Pons (tissue), 1 donor: Measurements from ENCODE around the gene CD300LF.

Source experiments
- DNase-seq: peaks from one replicate; pipeline ENCODE4 v3.0.0-alpha.2; 2016; ENCODE audit warnings: low spot score

Gene CD300LF

DNA sequence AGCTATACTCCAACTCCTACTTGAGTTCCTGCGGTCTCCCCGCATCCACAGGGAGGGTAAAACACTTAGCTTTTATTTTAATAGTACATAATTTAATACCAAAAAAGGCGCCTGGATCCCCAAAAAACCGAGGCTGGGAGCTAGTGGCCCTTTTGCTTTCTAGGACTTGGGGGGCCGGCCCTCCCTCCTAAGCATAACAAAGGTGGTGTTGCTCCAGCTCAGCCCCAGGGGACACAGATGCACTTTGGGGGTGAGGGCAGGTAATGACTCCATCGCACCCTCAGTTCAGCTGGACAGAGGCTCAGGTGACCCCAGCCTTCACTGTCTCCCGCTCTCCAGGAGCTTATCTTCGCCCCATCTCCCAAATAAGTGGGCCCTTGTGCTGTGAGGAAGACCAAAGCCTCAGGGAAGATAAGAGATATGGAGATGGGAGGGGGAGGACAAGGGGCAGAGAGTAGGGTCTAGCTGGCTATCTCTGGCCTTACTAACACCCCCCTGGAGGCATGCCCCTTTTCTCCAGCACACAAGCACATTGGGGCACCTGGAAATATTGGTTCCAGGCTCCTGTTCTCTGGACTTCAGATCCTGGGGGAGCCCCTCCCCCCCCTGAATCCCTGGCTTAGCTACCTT is 32.9 kb upstream of the CD300LF start:
- no peak for DNase-seq

DNA sequence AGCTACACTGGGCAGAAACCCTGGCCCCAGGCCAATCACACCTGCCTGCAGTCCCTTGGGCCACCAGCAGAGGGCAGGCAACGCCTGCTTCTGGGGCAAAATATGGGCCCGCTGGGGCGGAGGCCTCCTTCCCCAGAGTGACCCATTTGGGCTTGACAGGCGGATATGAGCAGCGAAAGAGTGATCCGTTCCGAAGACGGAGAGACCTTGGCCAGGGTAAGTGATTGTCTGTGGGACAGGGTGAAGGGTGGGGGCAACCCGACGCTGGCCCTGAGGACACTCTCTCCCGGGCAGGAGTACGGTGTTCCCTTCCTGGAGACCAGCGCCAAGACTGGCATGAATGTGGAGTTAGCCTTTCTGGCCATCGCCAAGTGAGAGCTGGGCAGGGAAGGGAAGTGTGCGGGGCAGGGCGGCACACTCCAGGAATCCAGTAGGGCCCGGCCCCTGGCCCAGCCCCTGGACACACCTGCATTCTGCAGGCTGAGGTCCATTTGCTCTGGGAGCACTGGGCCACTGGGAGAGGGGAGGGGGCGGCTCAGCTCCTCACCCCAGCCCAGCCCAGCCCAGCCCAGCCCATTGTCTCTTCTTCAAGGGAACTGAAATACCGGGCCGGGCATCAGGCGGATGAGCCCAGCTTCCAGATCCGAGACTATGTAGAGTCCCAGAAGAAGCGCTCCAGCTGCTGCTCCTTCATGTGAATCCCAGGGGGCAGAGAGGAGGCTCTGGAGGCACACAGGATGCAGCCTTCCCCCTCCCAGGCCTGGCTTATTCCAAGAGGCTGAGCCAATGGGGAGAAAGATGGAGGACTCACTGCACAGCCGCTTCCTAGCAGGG is 32.2 kb upstream of the CD300LF start:
- peak; percentile 74 for DNase-seq

DNA sequence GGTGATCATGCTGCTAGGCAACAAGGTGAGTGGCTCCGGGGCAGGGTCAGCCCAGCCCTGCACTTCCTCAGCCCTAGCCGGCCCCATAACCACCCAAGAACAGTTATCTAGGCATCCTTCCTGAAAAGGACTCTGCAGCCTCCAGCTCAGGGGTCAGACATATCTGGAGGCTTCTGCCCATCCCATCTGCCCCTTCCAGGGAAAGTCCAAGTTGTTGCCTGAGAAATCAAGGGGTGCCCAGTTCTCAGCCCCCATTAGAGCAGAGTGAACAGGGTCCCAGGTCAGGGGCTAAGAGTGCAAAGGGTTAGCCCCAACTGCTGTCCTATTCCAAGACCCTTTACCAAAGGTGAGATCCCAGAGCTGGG is 31.6 kb upstream of the CD300LF start:
- no peak for DNase-seq

DNA sequence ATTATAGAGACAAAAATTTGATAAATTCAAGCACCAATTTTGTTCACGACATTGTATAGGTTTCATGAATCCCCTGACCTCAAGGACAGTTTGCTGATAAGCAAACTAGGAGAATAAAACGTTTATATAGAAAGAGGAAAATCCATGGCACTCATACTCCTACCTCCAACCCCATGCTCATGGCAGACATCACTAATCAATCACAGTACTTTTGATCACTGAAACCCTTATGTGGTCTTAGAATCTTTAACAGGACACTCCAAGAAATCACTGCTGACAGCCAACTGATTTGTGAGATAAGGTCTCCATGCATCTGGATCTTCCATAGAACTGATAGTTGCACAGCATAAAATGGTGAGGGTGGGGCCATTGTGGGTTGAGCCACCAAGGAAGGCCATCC is 31.0 kb upstream of the CD300LF start:
- no peak for DNase-seq

DNA sequence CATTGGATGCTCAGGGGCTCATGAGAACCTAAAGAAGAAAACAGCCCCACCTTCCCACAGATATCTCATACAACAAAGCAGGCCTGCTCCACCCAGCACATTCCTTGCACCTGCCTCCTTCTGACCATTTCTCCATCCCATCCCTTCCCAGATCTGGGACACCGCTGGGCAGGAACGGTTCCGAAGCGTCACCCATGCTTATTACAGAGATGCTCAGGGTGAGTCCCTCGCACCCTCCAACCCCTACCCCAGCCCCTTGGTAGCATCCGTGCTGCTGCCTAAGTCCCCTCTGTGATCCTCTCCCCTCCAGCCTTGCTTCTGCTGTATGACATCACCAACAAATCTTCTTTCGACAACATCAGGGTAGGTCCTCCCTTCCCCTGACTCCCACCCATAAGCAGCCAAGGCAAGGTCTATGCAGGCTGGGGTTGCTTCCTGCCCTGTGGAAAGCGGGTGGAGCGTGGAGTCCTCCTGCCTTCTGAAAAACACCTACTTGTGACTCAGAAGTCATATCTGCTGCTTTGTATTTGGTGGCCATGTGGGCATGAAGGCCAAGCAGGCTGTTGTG is 30.3 kb upstream of the CD300LF start:
- no peak for DNase-seq

DNA sequence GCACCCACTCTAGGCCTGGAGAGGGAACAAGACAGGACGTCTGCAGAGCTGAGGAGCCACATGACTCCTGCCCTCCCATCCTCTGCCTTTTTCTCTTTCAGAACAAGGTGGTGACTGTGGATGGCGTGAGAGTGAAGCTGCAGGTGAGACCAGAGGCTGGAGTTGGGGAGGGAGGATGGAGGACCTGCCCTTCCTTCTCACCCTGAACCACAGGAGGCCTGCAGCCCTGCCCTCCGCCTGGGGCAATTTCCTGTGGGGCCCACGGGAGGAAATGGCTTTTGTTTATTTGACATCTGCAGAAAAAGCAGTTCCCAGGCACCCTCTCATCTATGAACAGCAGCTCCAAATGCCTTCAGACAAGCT is 29.4 kb upstream of the CD300LF start:
- DNase-seq: no peak

DNA sequence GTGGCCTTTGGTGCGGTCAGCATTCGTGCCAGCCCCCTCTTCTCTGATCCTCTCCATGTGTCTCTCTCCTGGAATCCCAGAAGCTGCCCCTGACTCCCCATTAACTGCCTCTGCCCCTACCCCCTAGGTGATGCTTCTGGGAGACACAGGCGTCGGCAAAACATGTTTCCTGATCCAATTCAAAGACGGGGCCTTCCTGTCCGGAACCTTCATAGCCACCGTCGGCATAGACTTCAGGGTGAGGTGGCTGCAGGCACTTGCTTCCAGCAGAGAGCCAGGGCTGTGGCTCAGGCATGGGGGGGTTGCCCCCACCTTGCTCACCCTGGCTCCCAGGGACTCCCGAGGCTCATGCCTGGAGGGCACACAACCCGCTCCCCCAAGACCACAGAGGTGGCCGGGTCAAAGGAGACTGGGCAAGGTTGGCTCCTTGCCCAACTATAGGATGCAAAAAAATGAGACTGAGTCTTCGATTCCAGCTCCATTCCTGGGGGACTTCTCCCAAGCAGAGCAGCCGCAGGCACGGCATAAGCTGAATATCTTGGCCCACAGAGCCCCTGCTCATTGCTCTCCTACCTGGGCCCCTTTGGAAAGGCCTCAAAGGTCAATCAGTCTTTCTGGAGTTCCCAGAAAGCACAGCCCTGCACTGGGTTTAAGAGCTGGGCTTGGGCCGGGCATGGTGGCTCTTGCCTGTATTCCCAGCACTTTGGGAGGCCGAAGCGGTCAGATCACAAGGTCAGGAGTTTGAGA is 28.1 kb upstream of the CD300LF start:
- no peak for DNase-seq

DNA sequence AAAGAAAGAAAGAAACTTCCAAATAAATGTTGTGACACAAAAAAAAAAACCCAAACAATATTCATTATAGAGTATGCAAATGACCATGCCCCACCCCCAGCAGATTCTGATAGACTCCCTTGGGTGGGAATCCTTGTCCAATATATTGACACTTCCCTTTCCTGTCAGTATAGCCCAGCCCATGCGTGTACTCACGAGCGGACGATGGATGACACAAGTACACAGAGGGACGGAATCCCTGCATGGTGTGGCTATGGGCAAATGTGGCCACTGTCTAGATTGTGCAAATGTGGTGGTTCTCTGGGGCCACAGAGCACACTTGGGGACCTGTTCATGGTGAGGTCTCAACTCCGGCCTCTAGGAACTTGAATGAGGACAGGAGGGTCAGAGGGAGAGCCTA is 27.4 kb upstream of the CD300LF start:
- DNase-seq: no peak

DNA sequence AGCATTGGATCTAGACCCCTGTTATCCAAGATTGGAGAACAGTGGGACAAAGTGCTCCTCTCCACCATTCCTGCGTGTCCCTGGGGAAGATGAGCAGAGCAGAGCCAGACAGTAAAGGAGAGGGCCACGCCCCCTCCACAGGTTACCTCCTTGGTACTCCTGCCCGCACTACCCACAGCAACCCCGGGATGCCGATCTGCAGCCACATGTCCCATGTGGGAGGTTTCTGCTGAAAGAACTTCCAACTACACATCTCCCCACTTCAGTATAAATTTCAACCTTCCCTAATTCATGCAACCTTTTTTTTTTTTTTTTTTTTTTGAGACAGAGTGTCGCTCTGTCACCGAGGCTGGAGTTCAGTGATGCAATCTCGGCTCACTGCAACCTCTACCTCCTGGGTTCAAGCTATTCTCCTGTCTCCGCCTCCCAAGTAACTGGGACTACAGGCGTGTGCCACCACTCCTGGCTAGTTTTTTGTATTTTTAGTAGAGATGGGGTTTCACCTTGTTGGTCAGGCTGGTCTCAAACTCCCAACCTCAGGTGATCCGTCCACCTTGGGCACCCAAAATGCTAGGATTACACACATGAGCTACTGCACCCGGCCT is 26.6 kb upstream of the CD300LF start:
- DNase-seq: no peak

DNA sequence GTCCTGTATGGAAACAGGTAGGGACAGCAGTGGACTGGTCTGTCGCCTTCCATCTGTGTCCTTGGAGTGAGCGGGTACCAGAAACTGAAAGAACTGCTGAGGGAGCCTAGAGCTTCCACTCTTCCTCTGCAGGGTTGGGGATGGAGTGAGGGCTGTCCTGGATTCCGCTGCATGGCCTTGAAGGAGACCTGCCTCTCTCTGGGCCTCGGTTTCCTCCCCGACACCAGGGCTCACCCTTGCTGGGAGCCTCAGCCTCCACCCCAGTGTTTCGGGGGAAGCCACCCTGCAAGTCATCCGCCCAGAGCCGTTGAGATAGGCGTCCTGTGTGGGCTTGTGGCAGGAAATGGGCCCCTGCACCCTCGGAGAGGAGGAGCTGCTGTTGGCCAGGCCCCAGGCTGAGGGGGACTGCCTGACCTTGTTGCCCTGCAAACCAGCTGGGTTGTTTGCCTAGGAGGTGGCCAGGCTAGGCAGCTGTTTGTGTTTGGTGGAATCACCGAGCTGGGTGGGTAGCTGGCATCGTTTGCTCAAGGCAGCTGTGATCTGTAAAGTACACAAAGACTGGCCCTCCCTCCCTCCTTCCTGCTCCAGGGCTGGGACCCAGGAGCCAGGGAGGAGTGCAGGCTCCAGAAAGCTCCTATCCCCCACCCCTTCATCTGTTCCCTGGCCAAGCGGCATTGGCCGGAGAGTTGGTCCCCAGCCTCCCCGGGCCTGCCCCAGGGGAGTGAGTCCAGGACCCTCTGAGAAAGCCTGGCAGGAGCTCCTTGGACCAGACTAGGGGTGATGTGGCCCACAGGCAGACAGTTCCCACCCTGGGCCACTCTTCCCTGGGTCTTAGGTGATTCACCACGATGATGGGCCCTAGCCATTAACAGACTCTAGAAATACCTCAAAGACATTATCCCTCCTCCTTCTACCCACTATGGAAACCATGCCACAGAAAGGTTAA is 25.6 kb upstream of the CD300LF start:
- DNase-seq: no peak

DNA sequence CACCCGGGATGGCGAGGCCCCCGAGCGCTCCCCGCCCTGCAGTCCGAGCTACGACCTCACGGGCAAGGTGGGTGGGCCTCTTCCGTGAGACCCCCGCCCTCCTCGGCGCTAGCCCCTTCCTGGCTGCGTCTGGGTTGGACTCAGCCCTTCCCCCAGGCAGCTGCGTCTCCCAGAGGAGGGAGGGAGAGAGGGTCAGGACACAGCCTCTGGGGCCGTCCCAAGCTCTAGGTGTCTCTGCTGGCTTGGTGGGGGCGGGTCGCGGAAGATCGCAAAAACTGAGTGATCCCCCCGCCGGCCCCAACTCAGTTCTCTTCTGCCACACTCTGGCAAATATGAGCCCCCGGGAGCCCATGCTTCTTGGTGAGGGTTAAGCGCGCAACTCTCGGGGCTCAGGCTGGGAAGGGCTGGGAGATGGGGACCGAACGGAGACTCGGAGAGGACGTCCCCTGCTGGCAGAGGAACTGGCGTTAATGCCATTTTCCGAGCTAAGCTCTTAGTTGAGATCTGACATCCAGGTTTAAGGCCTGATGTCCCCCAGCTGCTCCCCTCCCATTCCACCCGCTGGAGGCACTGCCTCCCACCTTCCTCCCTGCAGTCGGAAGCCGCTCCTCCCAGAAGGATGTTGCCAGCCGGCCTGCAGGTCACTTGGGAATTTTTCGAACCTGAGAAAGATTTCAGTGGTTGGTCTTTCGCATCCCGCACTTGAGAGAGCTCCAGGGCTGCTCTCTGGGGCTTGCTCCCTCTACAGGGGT is 24.8 kb upstream of the CD300LF start:
- DNase-seq: no peak

DNA sequence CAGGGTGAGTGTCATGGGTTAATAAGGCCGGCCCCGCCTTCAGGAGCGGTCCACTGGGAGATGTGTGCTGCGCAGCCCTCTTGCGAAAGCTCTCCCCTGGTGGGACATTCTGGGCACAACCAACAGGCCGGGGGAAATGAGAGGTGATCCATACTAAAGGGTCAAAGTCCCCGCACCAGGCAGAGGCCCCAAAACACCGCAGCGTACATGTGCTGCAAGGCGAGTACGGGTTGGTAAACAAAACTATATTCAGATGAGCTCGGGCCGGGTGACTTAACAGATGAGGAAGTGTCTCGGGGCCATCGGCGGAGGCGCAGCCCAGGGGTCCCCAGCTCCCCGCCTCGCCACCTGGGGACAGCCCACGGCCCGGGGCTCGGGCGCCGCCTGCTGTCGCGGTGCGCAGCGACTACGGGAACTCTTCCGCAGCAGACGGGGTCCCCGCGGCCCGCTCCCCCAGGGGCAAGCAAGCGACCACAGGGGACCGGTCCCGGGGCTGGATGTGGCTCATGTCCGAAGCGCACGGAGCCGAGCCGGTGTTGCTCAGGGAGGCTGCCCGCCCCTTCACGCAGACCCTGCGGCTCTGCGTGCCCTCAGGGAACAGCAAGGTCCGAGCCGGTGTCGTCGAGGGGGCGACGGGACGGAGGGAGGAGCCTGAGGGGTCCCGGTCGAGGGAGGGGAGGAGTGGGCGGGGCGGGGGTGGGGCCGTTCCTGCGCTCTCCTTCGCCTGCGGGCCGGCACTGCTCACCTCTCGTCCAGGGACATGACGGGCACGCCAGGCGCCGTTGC is 24.0 kb upstream of the CD300LF start, which contains the start of gene RAB37:
TSS of gene RAB37 (plus strand) at position 744 of the 786 bp plus-strand sequence. CDS start at position 761, 17 bp downstream.
- no peak for DNase-seq

DNA sequence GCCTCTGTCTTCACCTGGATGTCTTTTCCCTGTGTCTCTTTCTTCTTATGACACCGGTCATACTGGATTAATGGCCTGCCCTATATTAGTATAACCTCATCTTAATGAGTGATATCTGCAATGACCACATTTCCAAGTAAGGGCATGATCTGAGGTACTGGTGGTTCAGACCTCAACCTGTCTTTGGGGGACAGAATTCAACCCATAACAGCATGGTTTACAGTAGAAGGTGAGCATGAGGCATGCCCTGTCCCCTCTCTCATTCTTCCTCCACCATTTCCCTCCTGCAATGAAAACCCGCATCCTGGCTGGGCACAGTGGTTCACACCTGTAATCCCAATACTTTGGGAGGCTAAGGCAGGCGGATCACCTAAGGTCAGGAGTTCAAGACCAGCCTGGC is 21.5 kb upstream of the CD300LF start:
- no peak for DNase-seq

DNA sequence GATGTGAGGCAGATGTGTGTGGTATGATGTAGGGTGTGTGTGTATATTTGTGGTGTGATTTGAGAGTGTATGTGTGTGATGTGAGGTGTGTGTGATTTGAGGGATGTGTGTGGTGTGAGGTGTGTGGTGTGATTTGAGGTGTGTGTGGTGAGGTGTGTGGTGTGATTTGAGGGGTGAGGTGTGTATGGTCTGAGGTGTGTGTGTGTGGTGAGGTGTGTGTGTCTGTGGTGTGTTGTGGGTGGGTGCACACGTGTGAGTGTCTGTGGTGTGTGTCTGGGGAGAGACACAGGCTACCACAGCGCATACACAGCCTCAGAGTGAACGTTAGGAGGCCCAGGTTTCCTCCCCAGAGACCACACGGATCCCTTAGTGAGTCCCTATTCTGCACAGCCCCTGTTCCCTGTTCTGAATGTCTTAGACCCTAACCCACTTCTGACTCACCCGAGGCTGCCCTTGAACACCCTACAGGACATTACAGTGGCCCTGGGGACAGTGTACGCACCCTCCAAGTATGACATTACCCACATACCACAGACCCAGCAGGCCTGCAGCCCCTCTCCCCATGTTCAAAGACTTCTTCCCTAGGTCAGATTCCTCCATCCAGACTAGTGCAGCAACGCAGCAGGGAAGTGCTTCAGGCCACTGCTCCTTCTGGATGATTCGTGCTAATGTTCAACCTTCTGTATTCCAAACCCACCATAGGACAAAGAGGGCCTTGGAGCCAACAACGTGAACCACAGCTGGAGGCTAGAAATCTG is 20.8 kb upstream of the CD300LF start:
- DNase-seq: no peak

DNA sequence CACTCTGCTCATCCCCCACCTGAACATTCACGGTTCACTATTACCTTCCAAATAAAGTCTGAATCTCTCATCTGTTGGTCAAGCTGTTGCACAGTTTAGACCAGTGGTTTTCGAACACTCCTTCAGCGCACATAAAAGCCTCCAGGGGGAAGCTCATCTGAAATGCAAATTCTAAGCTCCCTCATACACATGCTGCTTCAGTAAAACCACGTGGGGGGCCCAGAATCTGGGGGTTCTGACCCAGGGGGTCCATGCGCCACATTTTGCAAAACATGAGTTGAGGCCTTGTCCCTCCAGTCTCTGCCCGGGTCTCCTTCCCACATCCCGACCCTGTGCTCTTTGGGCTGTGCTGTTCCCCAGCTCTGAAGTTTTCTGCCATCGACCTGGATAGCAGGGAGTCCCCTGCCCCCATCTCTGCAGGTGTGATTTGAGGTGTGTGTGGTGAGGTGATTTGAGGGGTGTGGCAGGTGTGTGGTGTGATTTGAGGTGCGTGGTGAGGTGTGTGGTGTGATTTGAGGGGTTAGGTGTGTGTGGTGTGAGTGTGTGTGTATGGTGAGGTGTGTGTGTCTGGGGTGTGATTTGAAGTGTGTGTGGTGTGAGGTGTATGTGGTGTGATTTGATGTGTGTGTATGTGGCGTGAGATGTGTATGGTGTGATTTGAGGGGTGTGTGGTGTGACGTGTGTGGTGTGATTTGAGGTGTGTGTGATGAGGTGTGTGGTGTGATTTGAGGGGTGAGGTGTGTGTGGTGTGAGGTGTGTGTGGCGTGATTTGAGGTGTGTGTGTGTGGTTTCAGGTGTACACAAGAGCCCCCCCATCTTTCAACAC is 19.5 kb upstream of the CD300LF start:
- DNase-seq: no peak

DNA sequence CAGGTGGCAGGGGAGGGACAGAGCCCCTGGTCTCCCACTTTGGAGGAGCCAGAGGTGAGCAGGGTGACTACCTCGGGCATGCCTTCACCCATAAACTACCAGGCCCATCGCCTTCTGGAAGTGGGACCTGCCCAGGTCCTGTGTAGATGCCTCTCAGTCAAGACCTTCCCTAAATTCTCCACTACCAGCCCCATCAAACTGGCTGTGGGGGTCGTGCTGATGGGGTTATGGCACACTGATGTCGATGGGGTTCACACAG is 18.6 kb upstream of the CD300LF start:
- DNase-seq: no peak

DNA sequence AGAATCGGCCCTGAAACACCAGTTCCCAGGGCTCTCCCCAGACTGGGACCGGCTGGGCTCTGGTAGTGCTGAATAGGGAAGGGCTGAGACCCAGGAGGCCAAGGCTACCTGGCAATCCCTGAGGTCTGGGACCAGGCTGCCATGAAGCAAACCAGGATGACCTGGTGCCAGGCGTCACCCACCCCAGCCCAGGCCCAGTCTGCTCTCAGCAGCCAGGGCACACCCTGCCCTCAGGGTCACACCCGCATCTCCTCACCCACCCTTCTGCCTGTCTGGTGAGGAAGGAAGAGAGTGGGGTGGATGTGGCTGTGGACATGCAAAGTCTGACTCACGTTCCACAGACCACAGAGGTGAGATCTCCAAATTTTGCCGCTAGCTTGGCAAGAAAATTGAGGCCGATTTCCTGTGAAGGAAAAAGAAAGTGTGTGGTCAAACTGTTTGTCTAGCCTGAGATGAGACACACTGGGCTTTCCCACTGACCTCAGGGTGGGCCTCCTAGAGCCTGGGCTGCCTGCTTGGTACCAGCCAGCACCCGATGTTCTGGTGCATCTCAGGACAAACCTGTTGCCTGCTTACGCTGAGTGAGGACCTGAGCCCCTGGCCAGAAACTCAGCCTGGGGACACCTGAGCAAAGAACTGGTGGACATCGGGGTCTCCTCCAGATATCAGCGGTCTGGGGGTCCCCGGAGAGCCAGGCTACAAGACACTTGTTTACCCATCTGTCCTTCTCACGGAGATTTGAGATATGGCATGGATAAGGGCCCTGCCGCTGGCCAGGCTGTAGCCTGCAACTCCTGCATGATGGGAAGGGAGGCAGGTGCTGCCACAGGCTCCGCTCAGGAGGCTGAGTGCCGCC is 18.0 kb upstream of the CD300LF start:
- DNase-seq: no peak
